IPS-NIHi11 (cell line): ENCODE measurements around the gene MYL12B.
"Not testable (repeated sequence)": the region's sequence is repeated elsewhere in the genome, so short reads cannot be mapped to it uniquely, and the experiment has no call there.

Experiments
- DNase-seq: peaks from one replicate; pipeline ENCODE4 v3.0.0; 2012; ENCODE audit warnings: mixed read lengths, low spot score

MYL12B gene

GRCh38 chr18:3262234-3263131 lies 550 bp downstream of the MYL12B start:
- DNase-seq: no peak

DNA sequence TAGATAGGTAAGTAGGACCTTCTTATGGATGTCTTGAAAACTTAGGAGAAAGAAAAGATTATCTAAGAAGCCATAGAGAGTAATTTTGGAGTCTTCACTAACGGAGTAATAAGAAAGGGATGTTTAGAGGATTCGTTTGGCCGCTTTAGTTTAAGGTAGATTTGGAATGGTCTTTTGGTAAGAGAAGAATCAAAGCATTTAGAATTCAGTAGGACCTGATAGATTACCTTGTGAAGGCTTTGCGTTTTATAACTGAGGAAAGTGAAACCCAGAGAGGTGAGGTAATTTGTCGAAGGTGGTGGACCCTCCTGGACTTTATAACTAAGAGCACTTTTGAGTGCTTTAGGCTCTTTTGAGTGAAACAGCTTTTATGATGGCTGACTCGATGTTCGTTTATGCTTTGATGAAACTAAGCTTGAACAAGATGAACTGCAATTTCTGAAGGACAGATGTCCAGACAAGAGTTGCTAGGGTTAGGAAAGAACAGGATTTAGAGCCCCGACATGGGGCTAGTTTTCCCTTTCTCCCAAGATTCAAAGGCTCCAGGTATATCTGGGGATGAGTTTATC lies 1.3 kb downstream of the MYL12B start:
- DNase-seq: no peak

GRCh38 chr18:3264362-3264761 lies 2.4 kb downstream of the MYL12B start:
- no peak for DNase-seq

- DNase-seq: no peak
These were observed 3.7 kb downstream of the MYL12B start for GRCh38 chr18:3265564-3266033.

GRCh38 chr18:3266062-3266608 lies 4.2 kb downstream of the MYL12B start:
- DNase-seq: no peak

- DNase-seq: no peak
These were observed 6.4 kb downstream of the MYL12B start for GRCh38 chr18:3268306-3268705.

DNA sequence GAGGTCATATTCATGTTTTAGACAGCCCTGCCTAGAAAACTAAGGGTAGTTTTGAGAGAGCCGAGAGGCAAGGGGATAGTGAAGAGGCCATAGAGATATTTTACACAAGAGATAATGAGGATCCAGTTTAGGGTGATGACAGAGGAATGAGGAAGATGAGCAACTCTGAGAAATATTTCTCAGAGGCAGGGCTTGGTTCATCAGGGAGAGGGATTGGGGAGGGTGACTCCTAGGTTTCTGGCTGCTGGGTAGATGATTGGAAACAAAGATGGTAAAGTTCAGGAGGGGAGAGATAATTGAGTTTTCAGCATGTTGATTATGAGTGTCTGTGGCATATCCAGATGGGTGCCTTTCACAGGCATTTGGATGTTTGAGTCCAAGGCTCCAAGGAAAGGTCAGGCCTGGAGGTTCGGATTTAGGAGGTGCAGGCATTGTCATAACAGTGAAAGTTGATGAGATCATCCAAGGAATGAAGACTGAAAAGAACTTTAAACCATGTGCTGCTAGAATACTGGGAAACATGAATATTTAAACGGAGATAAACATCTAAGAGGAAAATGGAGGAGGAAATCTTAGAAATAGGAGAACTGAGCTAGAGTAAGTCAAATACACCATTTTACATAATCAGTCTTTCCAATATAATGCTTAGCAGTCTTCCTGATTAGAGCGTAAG lies 7.4 kb downstream of the MYL12B start:
- no peak for DNase-seq

DNA sequence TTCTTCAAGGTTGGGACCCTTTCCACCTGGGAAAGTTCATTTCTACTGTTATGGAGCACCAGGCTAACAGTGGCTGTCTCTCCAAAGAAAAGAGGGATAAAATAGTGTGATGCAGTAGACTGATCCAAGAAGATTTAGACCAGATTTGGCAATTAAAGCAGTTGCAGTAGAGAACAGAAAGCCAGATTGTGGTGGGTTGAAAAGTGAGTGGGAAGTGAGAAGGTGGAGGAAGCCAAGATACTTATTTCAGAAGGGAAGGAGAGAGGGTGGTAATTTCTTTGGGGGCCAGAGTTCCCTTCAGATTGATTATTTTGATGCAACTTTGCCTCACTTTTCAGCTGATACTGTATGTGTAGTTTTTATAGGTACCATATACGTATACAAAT lies 8.0 kb downstream of the MYL12B start:
- DNase-seq: no peak

DNA sequence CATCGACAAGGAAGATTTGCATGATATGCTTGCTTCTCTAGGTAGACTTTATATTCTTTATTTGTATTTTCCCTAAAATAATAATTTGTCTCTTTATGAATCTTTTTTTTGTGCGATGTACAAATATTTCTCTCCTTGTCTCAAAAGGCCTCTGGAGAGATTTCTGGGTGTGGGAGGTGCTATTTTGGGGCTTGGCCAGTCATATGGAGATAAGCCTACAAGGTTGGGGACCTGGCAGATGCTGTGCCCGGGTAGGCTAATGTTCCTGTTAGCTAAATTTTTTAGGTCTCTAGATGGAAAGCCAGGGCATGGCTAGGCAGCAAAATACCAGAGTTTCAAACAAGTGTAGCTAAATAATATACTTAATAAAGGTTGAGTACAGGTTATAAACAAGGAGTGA lies 11.1 kb downstream of the MYL12B start:
- no peak for DNase-seq

- DNase-seq: not testable (repeated sequence)
These were observed 15.8 kb downstream of the MYL12B start for GRCh38 chr18:3277643-3278213.

DNA sequence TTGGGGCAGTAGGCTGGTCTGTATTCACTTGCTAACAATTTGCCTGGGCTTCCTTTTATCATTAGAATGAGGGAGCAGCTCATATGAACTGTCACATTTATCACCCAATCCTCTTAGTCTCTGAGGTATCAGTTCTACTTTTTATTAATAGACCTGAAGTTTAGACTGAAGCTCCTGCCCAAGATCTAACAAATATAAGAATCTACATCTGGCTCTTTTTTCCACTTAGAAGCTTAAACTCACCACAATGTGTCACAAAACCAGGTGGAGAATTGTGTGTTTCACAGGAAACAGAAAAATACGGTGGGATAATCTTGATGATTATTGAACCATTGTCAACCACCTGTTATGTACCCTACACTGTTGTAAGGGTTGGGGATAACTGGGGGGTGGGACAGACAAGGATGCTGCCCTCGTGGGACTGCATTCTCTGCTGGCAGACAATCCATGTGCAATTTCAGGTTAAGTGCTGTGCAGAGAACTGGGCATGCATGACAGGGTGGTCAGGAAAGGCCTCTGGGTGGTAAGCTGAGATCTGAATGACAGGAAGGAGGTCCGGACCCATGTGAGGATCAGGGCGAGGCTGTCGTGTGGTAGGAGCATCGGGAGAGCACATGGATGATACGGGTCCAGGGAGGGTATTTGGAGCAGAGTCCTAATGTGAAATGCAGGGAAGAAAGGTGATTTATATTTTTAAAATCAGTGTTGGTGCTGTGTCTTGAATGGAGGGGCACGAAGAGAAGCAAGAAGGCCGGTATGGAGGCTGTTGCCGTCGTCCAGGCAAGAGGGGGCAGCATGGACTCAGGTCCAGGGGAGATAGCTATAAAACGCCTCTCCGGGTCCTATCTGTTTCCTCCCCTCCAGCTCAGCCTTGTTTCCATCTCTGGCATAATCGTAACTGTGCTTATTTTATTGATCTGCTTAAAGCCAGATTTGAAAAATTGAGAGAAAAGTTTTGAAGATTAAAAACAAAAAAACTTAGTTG lies 17.6 kb downstream of the MYL12B start:
- no peak for DNase-seq

DNA sequence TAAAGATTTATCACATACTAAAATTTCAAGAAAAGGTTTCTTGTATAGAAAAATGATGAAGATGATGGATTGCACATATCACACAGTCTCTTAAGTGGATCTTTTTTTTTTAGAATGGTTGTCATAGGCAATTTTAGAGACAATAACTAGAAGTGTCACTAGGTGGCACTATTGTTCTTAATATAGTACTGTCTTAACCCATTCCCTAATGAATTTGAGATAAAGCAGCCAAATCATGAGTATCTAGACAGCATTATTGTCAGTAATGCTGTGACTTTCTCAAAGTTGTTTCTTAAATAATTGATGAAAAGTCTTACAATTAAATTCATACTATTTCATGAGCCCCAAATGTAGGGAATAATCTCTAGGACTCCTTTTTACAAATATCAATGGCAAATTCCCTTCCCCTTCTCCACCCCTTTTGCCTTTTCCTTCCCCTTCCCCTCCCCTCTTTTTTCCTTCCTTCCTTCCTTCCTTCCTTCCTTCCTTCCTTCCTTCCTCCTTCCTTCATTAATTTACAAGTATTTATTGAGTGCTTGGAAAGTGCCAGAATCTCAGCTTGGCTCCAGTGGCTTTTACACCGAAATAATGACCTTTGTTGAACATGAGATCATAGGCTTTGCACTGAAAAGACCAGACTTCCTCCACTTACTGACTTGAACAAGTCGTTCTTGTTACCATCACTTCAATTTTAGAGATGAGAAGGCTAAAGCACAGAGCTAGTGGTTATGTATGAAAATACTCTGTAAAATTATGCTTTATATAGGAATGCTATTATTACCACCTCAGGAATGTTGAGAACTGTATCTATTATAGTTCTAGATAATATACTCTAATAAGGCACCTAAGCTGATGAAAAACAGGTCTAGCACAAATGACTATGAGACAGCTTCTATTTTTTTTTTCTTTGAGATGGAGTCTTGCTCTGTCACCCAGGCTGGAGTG lies 19.8 kb downstream of the MYL12B start:
- peak; percentile 36 for DNase-seq

GRCh38 chr18:3283253-3283863 lies 21.4 kb downstream of the MYL12B start:
- no peak for DNase-seq

GRCh38 chr18:3283908-3284307 lies 22.0 kb downstream of the MYL12B start:
- no peak for DNase-seq

GRCh38 chr18:3284501-3284900 lies 22.6 kb downstream of the MYL12B start:
- DNase-seq: no peak

- DNase-seq: no peak
These were observed 24.2 kb downstream of the MYL12B start for GRCh38 chr18:3286159-3286558.

GRCh38 chr18:3293196-3293951 lies 31.4 kb downstream of the MYL12B start:
- no peak for DNase-seq

GRCh38 chr18:3294435-3295080 lies 32.6 kb downstream of the MYL12B start:
- no peak for DNase-seq
